Measurements from ENCODE around the gene SRSF3.
A peak's percentile ranks its signal among the peaks of the same experiment; 100 is the strongest.
"Not testable (repeated sequence)": the region's sequence is repeated elsewhere in the genome, so short reads cannot be mapped to it uniquely, and the experiment has no call there.

The SRSF3 gene

DNA sequence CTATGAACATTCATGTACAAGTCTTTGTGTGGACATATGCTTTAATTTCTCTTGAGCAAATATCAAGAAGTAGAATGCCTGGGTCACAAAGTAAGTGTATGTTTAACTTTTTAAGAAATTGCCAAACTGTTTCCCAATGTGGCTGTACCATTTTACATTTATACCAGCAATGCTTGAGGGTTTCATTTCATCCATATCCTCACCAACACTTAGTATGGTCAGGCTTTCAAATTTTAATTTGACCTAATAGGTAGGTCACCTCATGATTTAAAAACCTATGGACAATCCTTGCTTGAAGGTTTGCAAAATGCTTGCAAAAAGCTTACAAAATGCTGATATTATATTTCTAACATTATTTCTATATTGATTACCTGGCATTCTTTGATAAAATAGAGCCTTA is 19.5 kb upstream of the SRSF3 start:
- DNase-seq (ENCODE audit: low read depth in 2 of 2) = no peak

DNA sequence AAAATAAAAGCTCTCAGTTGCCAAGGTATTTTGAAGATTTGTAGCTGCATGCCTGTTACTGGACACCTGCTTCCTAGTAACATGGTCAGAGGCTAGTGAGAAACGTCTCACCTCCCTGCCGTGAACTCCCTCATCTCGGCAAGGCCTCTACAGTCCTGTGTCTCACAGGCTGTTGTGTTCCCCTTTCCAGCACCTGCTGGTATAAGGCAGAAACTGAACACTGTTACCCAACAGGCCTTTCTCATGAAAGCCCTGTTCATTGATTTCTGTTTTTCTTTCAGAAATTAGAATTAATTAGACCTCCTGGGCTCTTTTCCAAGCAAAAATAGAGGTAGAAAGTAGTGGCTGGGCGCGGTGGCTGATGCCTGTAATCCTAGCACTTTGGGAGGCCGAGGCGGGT is 17.6 kb upstream of the SRSF3 start:
- no peak for DNase-seq (ENCODE audit: low read depth in 2 of 2)

DNA sequence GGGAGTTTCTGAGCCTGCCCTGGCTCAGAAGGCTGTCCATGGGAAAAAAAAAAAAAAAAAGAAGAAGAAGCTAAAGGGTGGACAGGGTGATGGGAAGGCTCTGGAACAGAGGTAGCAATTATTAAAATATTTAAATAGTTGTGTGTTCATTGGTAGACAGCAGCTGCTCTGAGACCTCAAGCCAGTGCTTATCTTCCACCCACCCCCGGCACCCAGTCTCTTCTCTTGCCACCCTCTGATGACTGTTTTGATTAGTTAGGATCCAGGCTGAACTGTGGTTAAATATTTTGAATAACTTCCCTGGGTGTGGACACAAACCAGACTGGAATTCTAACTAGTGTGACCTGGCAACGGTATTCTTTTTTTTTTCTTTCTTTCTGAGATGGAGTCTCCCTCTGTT is 16.9 kb upstream of the SRSF3 start:
- no peak for DNase-seq (ENCODE audit: low read depth in 2 of 2)

DNA sequence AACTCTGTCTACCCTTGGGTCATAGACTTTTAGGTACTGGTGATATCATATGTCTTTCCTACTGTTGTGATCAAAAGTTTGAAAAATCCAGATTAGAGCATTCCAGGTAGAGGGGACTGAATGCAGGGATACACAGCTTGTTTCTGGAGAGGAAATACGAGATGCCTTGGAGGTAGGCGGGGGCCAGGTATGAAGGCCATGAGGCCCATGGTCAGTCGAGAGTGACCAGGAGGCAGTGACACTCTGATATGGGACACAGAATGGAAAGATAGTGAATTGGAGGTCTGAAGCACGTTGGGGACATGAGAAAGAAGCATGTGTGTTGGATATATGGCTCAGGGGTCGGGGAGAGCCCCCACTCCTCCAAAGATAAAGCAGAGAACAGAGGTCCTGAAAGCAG is 16.1 kb upstream of the SRSF3 start:
- no peak for DNase-seq (ENCODE audit: low read depth in 2 of 2)

DNA sequence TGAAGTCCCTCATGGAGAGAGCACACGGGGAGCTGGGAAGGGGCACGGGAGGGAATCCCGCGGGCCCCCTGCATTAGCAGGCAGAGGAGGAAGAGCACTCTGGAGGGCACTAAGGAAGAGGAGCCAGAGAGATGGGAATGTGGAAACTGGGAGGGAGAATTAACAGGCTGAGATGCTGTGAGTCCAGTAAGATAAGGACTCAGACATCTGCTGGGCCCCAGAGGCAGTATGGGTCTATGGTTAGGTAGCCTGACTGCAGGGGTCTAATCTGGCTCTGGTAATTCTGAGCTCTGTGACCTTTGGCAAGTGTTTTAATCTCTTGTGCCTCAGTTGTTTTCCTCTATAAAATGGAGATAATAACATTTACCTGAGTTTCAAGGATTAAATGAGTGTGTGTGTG is 15.7 kb upstream of the SRSF3 start:
- no peak for DNase-seq (ENCODE audit: low read depth in 2 of 2)

DNA sequence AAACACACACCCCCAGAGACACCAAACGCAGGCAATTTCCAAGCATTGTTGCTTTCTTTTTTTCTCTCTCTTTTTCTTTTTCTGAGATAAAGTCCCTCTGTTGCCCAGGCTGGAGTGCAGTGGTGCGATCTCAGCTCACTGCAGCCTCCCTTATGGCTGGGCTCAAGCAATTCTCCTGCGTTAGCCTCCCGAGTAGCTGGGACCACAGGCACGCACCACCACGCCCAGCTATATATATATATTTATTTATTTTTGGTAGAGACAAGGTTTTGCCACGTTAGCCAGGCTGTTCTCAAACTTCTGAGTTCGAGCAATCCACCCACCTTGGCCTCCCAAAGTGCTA is 14.0 kb upstream of the SRSF3 start:
- no peak for DNase-seq (ENCODE audit: low read depth in 2 of 2)

DNA sequence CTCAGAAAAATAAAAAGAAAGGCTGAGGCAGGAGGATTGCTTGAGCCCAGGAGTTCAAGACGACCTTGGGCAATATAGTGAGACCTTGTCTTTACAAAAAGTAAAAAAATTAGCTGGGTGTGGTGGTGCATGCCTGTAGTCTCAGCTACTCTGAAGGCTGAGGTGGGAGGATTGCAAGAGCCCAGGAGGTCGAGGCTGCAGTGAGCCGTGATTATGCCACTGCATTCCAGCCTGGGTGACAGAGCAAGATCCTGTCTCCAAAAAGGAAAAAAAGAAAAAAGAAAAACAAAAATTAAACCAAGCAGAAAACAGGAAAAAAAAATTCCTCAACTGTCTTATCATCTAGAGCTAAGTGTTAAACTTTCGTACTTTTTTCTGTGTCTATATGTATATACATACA is 12.4 kb upstream of the SRSF3 start:
- no peak for DNase-seq (ENCODE audit: low read depth in 2 of 2)

DNA sequence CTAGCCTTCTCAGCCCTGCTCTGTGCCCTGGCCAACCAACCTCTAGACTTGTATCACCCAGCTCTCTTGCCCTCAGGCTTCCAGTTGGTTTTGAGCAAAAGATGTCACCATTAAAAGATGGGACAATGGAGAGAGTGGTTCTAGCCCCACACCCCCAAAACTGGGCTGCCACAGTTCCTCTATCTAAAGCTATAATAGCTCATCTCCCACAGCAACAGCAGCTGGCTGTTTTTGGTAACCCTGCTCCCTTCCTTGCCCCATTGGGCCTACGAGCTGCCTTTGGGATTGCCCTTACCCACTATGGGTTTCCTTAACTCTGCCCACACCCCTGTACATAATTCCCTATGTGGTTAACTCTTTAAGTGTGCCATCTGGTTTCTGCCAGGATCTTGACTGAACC is 7.6 kb upstream of the SRSF3 start:
- no peak for DNase-seq (ENCODE audit: low read depth in 2 of 2)

DNA sequence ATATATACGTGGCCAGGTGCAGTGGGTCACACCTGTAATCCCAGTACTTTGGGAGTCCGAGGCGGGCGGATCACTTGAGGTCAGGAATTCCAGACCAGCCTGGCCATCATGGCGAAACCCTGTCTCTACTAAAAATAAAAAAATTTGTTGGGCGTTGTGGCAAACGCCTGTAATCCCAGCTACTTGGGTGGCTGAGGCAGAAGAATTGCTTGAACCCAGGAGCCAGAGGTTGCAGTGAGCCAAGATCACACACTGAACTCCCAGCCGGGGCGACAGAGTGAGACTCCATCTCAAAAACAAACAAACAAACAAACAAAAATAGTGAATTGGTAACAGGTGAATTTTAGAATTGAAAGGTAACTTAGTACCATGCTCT is 5.1 kb upstream of the SRSF3 start:
- DNase-seq (ENCODE audit: low read depth in 2 of 2) = not testable (repeated sequence)

DNA sequence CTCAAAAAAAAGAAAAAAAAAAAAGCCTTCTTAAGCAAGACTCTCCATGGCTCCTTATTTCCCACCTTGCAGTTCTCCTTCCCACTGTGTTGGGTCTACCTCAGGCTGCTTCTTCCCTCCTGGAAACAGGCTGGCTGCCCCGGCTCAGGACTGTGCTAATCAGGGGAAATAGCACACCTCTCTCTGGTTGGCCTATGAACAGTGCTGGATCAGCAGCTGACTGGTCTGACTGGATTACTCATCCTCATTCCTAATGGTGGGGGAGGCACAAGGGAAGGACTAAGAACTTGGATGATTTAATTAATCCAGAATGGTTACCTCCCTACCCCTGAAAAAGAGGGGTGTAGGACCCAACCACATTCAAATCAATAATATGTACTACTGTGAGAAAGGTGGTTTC is 3.9 kb upstream of the SRSF3 start:
- DNase-seq (ENCODE audit: low read depth in 2 of 2) = no peak

DNA sequence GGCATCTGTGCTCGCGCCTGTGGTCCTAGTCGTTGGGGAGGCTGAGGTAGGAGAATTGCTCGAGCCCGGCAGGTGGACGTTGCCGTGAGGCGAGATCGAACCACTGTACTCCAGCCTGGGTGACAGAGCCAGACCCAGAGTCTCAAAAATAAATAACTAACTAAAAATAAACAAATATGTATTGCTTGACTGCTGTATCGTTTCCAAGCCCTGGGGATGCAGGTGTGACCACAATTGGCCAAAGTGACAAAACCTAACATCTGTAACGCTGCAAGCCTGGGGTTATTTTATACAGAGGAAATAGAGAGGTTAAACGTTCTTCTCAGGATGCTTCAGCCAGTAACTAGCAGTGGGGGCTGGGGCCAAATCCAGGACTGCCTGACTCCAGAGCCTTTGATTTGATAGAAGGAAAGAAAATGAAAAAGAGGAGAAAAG is 1.9 kb upstream of the SRSF3 start:
- peak in 1 of 2 donors; percentile 18 for DNase-seq (ENCODE audit: low read depth in 2 of 2)

DNA sequence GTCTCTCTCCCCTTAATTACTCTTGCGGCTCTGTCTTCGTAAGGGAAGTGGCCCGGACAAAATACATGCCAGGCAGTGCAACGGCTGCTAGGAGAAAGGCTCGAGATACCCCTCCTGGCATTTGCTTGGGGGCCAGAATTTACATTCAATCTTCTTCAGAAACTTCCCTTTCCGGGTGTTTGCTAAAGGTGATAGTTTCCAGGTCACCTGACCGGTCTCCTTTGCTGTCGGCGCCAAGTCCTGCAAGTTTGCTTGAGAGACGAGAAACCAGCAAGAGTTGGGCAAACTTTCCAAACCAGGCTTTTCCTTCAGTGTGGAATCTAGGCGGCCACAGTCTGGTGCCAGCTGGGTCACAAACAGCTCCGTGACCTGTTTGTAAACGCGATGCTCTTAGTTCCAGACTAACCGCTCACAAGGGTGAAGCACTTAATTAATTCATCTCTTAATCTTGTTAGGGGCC is 563 bp upstream of the SRSF3 start:
- DNase-seq (ENCODE audit: low read depth in 2 of 2) = peak in 1 of 2 donors; percentile 26

DNA sequence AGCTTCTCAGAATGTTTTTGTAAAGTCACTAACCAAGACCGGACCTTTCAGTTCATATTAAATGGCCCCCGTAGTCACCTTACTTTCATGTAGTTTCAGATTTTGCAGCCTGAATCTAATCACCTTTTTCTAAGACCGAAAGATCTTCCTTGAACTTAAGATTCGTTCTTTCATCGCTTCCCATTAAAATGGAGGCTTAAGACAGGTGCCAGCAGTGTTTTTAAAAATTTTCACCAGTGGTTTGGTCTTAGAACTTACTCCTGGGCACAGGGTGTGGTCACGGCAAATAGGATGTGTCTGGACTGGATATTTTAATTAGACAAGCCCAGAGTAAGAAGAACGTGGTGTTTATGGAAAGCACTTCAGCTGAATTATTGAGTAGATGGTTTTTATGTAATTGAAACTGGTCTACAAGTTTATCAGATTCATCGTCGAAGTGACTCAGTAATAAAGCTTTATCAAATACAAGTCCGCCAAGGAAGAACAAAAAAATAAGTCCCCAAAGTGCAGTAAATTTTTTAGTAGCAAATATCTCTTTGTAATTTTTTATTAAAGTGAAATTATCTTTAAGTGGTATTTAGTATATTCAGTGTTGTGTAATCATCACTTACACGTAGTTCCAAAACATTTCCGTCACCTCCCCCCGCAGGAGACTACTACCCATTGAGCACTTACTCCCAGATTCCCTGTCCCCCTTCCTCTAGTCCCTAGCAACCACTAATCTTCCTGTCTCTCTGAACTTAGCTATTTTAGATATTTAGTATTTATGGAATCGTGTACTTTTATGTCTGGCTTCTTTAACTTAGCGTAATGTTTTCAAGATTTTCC is 868 bp downstream of the SRSF3 start:
- DNase-seq (ENCODE audit: low read depth in 2 of 2) = no peak

DNA sequence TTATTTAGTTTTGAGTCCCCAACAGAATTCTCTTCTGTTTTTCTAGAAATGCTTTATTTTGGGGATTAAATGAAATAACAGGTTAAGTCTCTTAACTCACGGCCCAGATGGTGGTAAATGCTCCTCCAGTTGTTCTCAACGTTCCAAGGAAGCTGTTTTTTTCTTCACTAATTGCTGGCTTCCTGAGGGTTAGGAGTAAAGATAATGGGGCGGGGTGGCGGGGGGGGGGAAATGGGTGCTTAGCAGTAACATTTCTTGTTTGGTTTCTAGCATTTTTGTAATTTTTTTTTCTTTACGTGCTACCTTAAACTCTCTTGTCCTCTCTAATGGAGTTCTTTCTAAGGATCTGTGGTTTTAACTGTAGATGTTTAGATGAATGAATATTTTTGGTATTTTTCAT is 2.2 kb downstream of the SRSF3 start:
- DNase-seq (ENCODE audit: low read depth in 2 of 2) = no peak

DNA sequence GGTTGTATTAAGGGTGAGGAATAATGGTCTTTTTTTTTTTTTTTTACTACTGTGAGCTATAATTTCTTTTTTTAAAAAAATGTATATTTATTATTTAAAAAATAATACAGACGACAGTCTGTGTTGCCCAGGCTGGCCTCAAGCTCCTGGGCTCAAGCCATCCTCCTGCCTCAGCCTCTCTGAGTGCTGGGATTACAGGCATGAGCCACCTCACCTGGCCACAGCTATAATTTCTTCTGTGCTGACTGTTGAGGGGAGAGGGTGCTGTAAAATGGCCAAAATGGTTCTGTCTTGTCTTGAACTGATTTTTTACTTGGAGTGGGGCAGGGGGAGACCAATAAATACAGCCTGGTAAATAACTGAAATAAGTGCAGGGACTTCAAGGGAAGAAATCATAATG is 3.6 kb downstream of the SRSF3 start:
- DNase-seq (ENCODE audit: low read depth in 2 of 2) = no peak

DNA sequence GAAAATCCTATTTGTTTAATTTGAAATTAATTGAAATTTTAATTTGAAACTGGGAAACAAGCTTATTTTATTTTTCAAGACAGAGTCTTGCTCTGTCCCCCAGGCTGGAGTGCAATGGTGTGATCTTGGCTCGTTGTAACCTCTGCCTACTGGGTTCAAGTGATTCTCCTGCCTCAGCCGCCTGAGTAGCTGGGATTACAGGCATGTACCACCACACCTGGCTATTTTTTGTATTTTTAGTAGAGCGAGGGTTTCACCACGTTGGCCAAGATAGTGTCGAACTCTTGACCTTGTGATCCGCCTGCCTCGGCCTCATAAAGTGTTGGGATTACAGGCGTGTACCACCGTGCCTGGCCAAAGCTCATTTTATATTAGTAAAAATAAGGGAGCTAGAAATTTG is 4.2 kb downstream of the SRSF3 start:
- DNase-seq (ENCODE audit: low read depth in 2 of 2) = no peak

DNA sequence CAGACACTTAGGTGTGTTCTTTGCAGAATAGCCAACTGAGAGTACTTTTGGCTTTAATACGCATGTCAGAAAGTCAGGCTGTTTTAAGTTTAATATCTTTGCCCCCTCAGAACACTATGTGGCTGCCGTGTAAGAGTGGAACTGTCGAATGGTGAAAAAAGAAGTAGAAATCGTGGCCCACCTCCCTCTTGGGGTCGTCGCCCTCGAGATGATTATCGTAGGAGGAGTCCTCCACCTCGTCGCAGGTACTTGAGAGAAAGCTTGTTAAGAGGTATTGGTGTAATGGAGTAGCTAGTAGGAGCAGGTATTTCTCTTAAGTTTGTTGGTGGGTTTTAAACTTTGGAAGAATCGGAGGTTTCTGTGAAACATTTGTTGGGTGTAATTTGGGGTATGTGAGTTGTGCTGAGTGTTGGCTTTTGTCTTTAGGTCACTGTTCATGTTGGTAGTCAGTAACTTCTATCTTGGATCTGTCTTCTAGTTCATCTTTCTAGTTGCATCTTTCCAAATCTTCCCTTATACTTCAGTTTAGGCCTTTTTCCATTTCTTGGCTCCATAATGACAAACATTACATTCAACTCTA is 4.7 kb downstream of the SRSF3 start:
- DNase-seq (ENCODE audit: low read depth in 2 of 2) = no peak

DNA sequence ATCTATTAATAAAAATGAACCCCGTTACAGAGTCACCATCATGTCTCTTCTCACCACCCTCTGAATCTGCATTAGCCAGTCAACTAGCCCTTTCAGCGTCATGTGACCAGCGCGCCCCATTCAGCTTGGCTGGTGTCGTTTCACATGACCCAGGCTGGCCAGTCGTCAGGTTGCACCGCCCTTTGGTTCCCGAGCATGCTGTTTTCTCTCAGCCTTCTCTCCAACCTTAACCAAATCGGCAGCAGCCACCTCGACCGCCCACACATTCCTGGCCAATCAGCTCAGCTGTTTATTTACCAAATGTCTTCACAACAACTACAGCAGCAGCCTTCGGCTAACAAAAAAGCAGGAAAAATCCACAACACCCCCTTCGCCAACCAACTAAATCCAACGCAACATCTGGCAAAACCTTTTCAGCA is 5.6 kb downstream of the SRSF3 start:
- DNase-seq (ENCODE audit: low read depth in 2 of 2) = peak in 1 of 2 donors; percentile 30

DNA sequence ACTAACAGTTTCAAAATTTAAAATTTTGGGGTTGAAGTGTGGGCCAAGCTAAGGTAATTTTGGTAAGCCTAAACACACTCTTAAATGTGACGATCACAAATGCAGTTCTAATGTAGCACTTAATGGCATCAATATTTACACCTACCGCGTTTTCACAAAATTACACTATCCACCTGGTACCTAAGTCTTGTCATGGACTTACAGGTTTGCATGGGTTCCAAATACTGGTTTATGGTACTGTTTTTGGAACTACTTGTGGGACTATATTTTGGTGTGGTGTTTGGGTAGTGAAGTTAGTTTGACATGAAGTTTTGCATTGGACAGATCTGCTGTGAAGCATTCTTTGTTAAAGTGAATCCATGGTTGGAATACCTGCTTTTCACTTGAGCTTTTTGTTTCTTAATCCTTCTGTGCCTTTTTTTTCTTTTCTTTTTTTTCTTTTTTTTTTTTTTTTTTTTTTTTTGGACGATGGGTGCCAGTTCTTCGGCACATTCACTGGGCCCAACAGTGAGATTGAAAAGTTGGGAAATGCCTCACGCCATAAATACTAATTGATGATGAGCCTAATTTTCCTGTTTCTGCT is 6.5 kb downstream of the SRSF3 start:
- DNase-seq (ENCODE audit: low read depth in 2 of 2) = no peak

DNA sequence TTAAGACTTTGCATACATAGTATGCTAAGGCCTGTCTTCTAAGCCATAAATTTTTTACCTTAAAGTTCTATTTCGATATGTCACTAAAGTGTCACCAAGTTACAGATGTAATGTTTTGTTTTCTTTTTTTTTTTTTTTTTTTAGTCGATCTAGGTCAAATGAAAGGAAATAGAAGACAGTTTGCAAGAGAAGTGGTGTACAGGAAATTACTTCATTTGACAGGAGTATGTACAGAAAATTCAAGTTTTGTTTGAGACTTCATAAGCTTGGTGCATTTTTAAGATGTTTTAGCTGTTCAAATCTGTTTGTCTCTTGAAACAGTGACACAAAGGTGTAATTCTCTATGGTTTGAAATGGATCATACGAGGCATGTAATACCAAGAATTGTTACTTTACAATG is 7.7 kb downstream of the SRSF3 start:
- not testable (repeated sequence) for DNase-seq (ENCODE audit: low read depth in 2 of 2)

DNA sequence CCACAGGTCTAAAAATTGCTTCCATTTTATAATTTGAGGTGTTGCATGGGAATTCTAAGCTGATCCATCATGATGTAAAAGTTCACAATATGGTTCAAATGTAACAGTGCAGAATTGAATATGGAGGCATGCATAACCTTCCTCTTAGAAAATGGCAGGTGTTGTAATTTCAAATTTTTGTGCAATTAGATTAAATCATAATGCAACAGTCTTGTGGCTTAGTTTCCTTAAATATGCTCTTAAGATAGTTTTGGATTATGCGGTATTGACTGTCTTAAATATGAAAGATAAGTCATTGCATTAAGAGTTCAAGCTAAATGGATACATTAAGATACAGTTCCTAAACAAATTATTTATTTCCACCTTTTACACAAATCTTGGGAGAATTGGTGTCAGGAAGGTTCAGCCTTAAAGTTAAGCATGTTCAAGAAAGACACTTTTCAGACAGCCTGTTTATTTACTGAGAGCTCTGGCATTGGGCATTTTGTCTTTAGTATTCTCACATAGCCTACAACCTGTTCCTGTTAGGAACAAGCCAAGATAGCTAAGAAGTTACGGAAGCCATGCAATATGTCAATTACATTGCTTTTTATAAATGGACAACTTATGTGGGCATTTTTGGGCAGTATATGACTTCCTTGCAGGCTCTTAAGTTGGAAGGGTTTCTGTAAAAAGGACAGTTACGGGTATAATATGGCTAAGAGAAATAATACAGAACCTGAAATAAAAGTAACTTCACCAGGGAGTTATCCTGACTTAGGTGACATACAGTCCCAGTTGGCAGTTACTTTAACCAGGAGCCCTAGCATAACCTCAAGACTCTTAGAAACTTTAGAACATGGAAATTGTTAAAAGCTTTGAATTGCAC is 9.3 kb downstream of the SRSF3 start:
- no peak for DNase-seq (ENCODE audit: low read depth in 2 of 2)

All from stimulated activated CD8-positive, alpha-beta memory T cell treated with anti-CD3 and anti-CD28 coated beads, Interleukin-7, amount 100 ng/mL, for 4 hours (primary cell).